GM21447 (cell line): ENCODE results near the gene ACOT13.
"Not testable (repeated sequence)": the region's sequence is repeated elsewhere in the genome, so short reads cannot be mapped to it uniquely, and the experiment has no call there.

Experiments
- ATAC-seq: cut with Tn5 transposase; IDR thresholded peaks from one replicate; pipeline ENCODE4 v1.9.1; 2021; ENCODE audit not compliant: unreplicated experiment

ACOT13 gene

GRCh38 chr6:24692003-24692402, 25.1 kb downstream of the ACOT13 start:
- ATAC-seq = no peak

GRCh38 chr6:24692415-24692814, 25.5 kb downstream of the ACOT13 start:
- ATAC-seq = no peak

GRCh38 chr6:24692848-24693592, 26.1 kb downstream of the ACOT13 start:
- no peak for ATAC-seq

GRCh38 chr6:24694198-24694597, 27.3 kb downstream of the ACOT13 start:
- ATAC-seq = no peak

- ATAC-seq = peak; percentile 67
These were observed 28.8 kb downstream of the ACOT13 start for GRCh38 chr6:24695635-24696034.

- no peak for ATAC-seq
These were observed 29.2 kb downstream of the ACOT13 start for GRCh38 chr6:24696097-24696496.

- no peak for ATAC-seq
These were observed 32.9 kb downstream of the ACOT13 start for GRCh38 chr6:24699521-24700359.

GRCh38 chr6:24702720-24703282, 35.9 kb downstream of the ACOT13 start:
- ATAC-seq = no peak

GRCh38 chr6:24704468-24704867, 37.6 kb downstream of the ACOT13 start:
- no peak for ATAC-seq

GRCh38 chr6:24708612-24709011, 41.7 kb downstream of the ACOT13 start:
- no peak for ATAC-seq

- ATAC-seq = no peak
These were observed 42.3 kb downstream of the ACOT13 start for GRCh38 chr6:24709014-24709711.

- no peak for ATAC-seq
These were observed 43.8 kb downstream of the ACOT13 start for GRCh38 chr6:24710519-24711303.

- ATAC-seq = not testable (repeated sequence)
These were observed 49.8 kb downstream of the ACOT13 start for GRCh38 chr6:24716602-24717148.

GRCh38 chr6:24718449-24719124, 51.7 kb downstream of the ACOT13 start:
- ATAC-seq = no peak

GRCh38 chr6:24719125-24719971, 52.5 kb downstream of the ACOT13 start, which contains the start of gene C6orf62:
Gene C6orf62, minus strand, starts transcription at chr6:24719154. Its CDS starts 486 bp downstream, at chr6:24718668.
- no peak for ATAC-seq

GRCh38 chr6:24720131-24720603, 53.3 kb downstream of the ACOT13 start:
- ATAC-seq = no peak

- ATAC-seq = peak; percentile 86
These were observed 54.0 kb downstream of the ACOT13 start for GRCh38 chr6:24720604-24721460.
